T-cell (primary cell): ENCODE data around the gene USP7. TPM values are rescaled to one million over a fixed set of nuclear protein-coding genes. Genes with fewer than 3 reads are reported as not detected.

Experiments used
- ATAC-seq, 4 experiments: fragments of 200-7000 bp in 3 of 4; fragments of 150-1000 bp in 1 of 4; cut with Tn5 transposase; replicated peaks in 1 of 4; 1 replicate in 3 of 4; 2 replicates in 1 of 4; pipeline ENCODE4 v1.10.0; 2021; ENCODE audit warnings: moderate library complexity in 3 of 4, mild to moderate bottlenecking in 2 of 4, moderate number of reproducible peaks in 1 of 4
- CTCF ChIA-PET, 2 donors: fragments of 300-600 bp; sonication (Branson Sonifier 250); formaldehyde crosslinking; loops; one replicate each; lab custom pipeline; 2022; ENCODE audit warnings: antibody characterized with exemption in 2 of 2; lab: Charles Lee
- POLR2A ChIA-PET, 2 donors: fragments of 300-600 bp; sonication (Branson Sonifier 250); formaldehyde crosslinking; loops; one replicate each; lab custom pipeline; 2022; ENCODE audit warnings: antibody characterized with exemption in 2 of 2; lab: Charles Lee
- DNase-seq, 35 experiments: peaks; one replicate each; pipeline versions ENCODE4 v3.0.0 to v3.0.0-alpha.2; 2013 to 2023
- H3K27ac ChIP-seq: one replicate; pipeline ENCODE4 v1.5.1; 2013; ENCODE audit warnings: low read length
- H3K27me3 ChIP-seq, 2 experiments: replicated peaks in 1 of 2; 1 replicate in 1 of 2; 2 replicates in 1 of 2; pipeline versions ENCODE4 v1.6.1 to v1.7.0; 2013; ENCODE audit warnings: low read length in 1 of 2, mixed read lengths in 1 of 2; ENCODE audit not compliant: control insufficient read depth in 2 of 2, insufficient read depth in 2 of 2; ENCODE audit errors: extremely low read depth in 1 of 2
- H3K36me3 ChIP-seq, 2 donors: 1 replicate in 1 of 2; 2 replicates in 1 of 2; pipeline versions ENCODE4 v1.6.1 to v1.7.0; 2013; ENCODE audit warnings: low read length in 1 of 2; ENCODE audit not compliant: control insufficient read depth in 2 of 2, insufficient read depth in 1 of 2; ENCODE audit errors: extremely low read depth in 1 of 2
- H3K4me1 ChIP-seq, 2 experiments: 1 replicate in 1 of 2; 2 replicates in 1 of 2; pipeline versions ENCODE4 v1.6.1 to v1.7.0; 2013; ENCODE audit warnings: low read length in 2 of 2, mixed read lengths in 1 of 2; ENCODE audit not compliant: insufficient read depth in 2 of 2, control insufficient read depth in 1 of 2; ENCODE audit errors: extremely low read depth in 1 of 2
- H3K4me3 ChIP-seq, 2 donors: 1 replicate in 1 of 2; 2 replicates in 1 of 2; pipeline versions ENCODE4 v1.5.1 to v1.7.0; 2013; ENCODE audit warnings: mild to moderate bottlenecking in 2 of 2, low read length in 1 of 2, moderate library complexity in 1 of 2; ENCODE audit not compliant: control insufficient read depth in 1 of 2; ENCODE audit errors: extremely low read depth in 1 of 2
- H3K9me3 ChIP-seq: 2 replicates; pipeline ENCODE4 v1.7.0; 2013
- H3K27ac Mint-ChIP-seq, 2 donors: one replicate each; pipeline ENCODE4 v1.8.0; 2020 to 2021; ENCODE audit warnings: mild to moderate bottlenecking in 2 of 2, mixed read lengths in 2 of 2
- H3K27me3 Mint-ChIP-seq, 2 donors: one replicate each; pipeline ENCODE4 v1.8.0; 2021 to 2022; ENCODE audit warnings: mixed read lengths in 2 of 2
- H3K36me3 Mint-ChIP-seq: one replicate; pipeline ENCODE4 v1.8.0; 2021; ENCODE audit warnings: mixed read lengths
- H3K4me1 Mint-ChIP-seq, 3 donors: one replicate each; pipeline ENCODE4 v1.8.0; 2020 to 2022; ENCODE audit warnings: mixed read lengths in 3 of 3, mild to moderate bottlenecking in 1 of 3
- H3K4me3 Mint-ChIP-seq, 3 donors: one replicate each; pipeline ENCODE4 v1.8.0; 2020 to 2022; ENCODE audit warnings: mild to moderate bottlenecking in 3 of 3, mixed read lengths in 3 of 3, moderate library complexity in 3 of 3
- H3K9me3 Mint-ChIP-seq, 3 donors: one replicate each; pipeline ENCODE4 v1.8.0; 2020 to 2022; ENCODE audit warnings: mixed read lengths in 3 of 3
- WGBS: methylation state at CpG from one replicate; pipeline ENCODE4 v1.1.5; 2013; ENCODE audit warnings: missing lambda C conversion rate; ENCODE audit not compliant: insufficient coverage; 5-methylcytosine and 5-hydroxymethylcytosine counted together
- total RNA-seq, 35 experiments: library from RNA in 6 of 35; stranded (reverse) in 6 of 35; fragments of 120-200 nt in 1 of 35; gene quantifications; one replicate each; pipeline versions ENCODE4 v1.2.1 to v1.2.4 and lab custom pipeline; 2013 to 2026

Gene USP7
- total RNA-seq, 5 donors from 2014 or later (not counting 1 experiment from before 2014, with no cell fraction given): 159 to 261 (median 169) TPM

DNA sequence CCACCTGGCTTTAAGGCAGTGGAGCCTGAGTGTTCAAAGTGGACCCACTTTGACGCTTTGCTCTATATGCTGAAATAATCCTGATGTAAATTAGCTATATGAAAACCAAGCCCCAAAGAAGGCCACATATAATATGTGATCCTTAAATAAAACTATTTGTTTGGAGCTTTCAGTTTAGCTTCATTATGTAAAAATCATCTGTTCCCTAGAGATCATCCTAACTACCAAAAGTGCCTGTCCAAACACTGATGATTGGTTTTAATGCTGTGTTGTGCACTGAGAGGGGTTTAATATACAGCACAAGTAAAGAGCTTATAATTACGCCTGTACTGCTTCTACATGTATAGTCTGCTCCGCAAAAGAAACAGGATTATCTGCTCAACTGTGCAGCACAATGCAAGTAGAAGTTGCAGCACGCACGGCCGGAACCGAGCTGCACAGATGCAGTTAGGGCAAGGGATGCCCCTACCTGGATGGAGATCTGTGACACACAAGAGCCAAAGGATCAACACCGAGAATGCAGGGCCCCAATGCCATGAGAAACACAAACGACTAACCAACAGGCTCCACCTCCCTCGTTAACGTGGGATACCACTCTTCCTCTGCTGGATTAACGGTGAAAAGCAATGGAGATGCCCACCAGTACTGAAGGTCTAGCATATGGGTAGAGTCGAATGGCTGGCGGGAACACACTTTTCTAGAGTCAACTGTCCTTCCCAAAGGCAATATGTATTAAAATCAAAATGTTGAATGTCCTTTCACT lies 20.5 kb downstream of the USP7 start:
- Histone ChIP-seq H3K27me3 (no peaks in the 10 kb centered on the region), H3K27ac (no peak overlapping the region), H3K9me3 (no peaks in the 10 kb centered on the region), H3K4me1 (peaks cover 20 to 83% of the 10 kb centered on the region in 2 experiments), H3K36me3 (no peaks in the 10 kb centered on the region), H3K4me3 (no peak overlapping the region)
- Mint-ChIP-seq H3K27ac (peak overlapping the region in 1 of 2 donors; percentile 8), H3K27me3 (no peaks in the 10 kb centered on the region), H3K9me3 (no peaks in the 10 kb centered on the region), H3K36me3 (no peaks in the 10 kb centered on the region), H3K4me1 (peaks cover 96 to 99% (median 98%) of the 10 kb centered on the region in 3 donors), H3K4me3 (peak overlapping the region in 2 of 3 donors; percentile 2 to 65)
- DNase-seq: no peak
- POLR2A ChIA-PET: interaction anchor here in 1 of 2 donors (0.6 kb wide), 1 partner anchor 19 kb away, joined by 3 read pairs; no protein-coding TSS in a partner anchor
- no peak for ATAC-seq
- CTCF ChIA-PET: interaction anchor here (0.5 to 1.1 kb wide), 3 partner anchors 8 to 65 kb away, joined by 3 to 6 read pairs (median 3); no protein-coding TSS in a partner anchor
- 60% methylated on average over 1 of the region's 14 CpGs for WGBS

DNA sequence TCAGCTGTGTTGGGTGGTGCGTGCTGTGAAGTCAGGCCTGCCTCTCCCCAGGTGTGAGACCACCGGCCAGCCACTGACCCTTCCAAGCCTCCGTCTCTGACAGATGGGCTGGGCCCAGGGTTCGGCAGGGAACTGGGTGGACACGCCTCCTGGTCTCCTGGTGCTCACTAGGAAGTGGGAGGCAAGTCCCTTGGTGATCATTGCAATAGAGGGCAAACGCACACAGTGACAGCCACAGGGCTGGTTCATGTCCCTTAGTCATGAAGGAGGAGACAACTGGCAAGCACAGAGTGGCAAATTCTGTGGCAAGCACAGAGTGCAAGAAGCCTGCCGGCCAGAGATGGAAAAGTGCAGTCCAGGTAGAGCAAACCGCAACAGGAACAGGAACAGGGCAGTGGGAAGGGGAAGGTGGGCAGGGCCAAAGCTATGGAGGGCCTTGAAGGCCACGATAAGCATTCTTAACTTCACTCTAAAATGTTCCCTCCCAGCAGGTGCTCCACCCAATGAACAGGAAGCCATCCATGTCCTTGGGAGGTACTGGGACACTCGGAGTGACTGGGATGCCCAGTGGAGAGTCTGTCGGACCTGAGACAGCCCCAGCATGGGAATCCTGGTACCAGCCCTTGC lies 21.9 kb downstream of the USP7 start:
- H3K4me1 Mint-ChIP-seq: peaks cover 96 to 100% (median 97%) of the 10 kb centered on the region in 3 donors
- H3K27ac Mint-ChIP-seq: peak overlapping the region in 1 of 2 donors; percentile 43
- Histone ChIP-seq H3K27ac (no peak overlapping the region), H3K27me3 (no peaks in the 10 kb centered on the region), H3K9me3 (no peaks in the 10 kb centered on the region), H3K4me1 (peaks cover 27 to 84% of the 10 kb centered on the region in 2 experiments), H3K4me3 (no peak overlapping the region), H3K36me3 (no peaks in the 10 kb centered on the region)
- ChIA-PET CTCF (interaction anchor here in 1 of 2 donors (1.1 kb wide), 1 partner anchor 67 kb away, joined by 3 read pairs; no protein-coding TSS in a partner anchor), POLR2A (interaction anchor here in 1 of 2 donors (0.7 kb wide), 1 partner anchor 60 kb away, joined by 10 read pairs; no protein-coding TSS in a partner anchor)
- DNase-seq: no peak
- H3K4me3 Mint-ChIP-seq: peak overlapping the region in 1 of 3 donors; percentile 40
- no peak for ATAC-seq
- no peaks in the 10 kb centered on the region for H3K27me3 Mint-ChIP-seq
- whole genome bisulfite sequencing: 87% methylated on average over 7 of the region's 11 CpGs
- H3K9me3 Mint-ChIP-seq: no peaks in the 10 kb centered on the region
- H3K36me3 Mint-ChIP-seq: no peaks in the 10 kb centered on the region

DNA sequence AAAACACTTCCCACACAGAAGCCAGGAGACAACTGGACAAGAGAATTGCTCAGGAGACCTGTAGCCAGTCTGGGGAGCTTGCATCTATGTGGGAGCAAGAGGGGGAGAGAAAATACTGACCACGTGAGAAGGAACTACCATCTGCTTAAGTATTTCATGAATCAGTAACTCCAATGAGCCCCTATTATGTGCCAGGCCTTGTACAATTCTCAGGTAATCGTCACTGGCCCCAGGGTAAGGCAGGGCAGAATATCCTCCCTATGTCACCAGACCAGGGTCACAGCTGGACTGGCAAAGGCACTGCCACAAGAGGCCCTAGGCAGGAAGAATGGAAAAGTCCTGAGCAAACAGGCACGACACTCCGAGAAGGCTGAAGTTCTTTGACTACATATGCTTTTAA lies 25.9 kb downstream of the USP7 start:
- H3K9me3 Mint-ChIP-seq: no peaks in the 10 kb centered on the region
- no peak for ATAC-seq
- peaks cover 79 to 97% (median 95%) of the 10 kb centered on the region in 3 donors for H3K4me1 Mint-ChIP-seq

DNA sequence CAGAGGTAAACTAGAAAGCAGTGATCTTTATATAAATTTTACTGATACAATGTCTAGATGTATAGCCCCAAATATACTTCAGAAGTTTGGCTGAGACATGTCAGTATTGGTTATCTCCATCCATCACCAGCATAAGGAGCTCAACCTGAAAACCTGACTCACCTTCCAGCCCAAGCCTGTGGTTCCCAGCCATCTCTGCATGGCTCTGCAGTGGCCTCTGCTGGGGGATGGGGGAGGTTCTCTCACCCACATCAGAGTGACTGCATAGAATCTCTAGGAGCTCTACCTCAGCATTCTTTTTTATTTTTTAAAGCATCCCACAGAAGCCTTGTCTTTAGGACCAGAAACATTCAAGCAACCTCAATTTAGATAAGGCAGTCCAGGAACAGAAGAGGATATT lies 27.3 kb downstream of the USP7 start:
- H3K4me1 Mint-ChIP-seq: peaks cover 81 to 95% (median 93%) of the 10 kb centered on the region in 3 donors
- ATAC-seq: peak; percentile 95 to 98 (median 96)
- H3K4me3 Mint-ChIP-seq: peak overlapping the region in 2 of 3 donors; percentile 24 to 48
- DNase-seq: peak; percentile 36 to 77 (median 66)
- Histone ChIP-seq H3K36me3 (no peaks in the 10 kb centered on the region), H3K9me3 (no peaks in the 10 kb centered on the region), H3K27me3 (no peaks in the 10 kb centered on the region), H3K27ac (no peak overlapping the region), H3K4me3 (no peak overlapping the region), H3K4me1 (peaks cover 22 to 56% of the 10 kb centered on the region in 2 experiments)
- POLR2A ChIA-PET: no interaction called here
- H3K27me3 Mint-ChIP-seq: no peaks in the 10 kb centered on the region
- no peaks in the 10 kb centered on the region for H3K36me3 Mint-ChIP-seq
- CTCF ChIA-PET: interaction anchor here (0.5 to 3.3 kb wide), 23 partner anchors 8 to 267 kb away, joined by 3 to 38 read pairs (median 4); partner anchors contain the start of gene CARHSP1 (in 1 of the 2)
- peak overlapping the region in 1 of 2 donors; percentile 50 for H3K27ac Mint-ChIP-seq
- no peaks in the 10 kb centered on the region for H3K9me3 Mint-ChIP-seq

More for the DNA sequence above, 25.9 kb downstream of the USP7 start:
- peaks cover 25 to 64% of the 10 kb centered on the region in 2 experiments for H3K4me1 ChIP-seq
- Mint-ChIP-seq H3K27ac (no peak overlapping the region), H3K4me3 (peak overlapping the region in 1 of 3 donors; percentile 44), H3K27me3 (no peaks in the 10 kb centered on the region), H3K36me3 (no peaks in the 10 kb centered on the region)
- ChIA-PET POLR2A (no interaction called here), CTCF (interaction anchor here (0.5 to 1.1 kb wide), 2 partner anchors 12 to 21 kb away, joined by 3 to 5 read pairs; no protein-coding TSS in a partner anchor)
- no peaks in the 10 kb centered on the region for H3K9me3 ChIP-seq
- H3K4me3 ChIP-seq: no peak overlapping the region
- H3K36me3 ChIP-seq: no peaks in the 10 kb centered on the region
- H3K27ac ChIP-seq: no peak overlapping the region
- H3K27me3 ChIP-seq: no peaks in the 10 kb centered on the region
- no CpG with 5 or more reads among the region's 4 CpGs for WGBS
- no peak for DNase-seq

DNA sequence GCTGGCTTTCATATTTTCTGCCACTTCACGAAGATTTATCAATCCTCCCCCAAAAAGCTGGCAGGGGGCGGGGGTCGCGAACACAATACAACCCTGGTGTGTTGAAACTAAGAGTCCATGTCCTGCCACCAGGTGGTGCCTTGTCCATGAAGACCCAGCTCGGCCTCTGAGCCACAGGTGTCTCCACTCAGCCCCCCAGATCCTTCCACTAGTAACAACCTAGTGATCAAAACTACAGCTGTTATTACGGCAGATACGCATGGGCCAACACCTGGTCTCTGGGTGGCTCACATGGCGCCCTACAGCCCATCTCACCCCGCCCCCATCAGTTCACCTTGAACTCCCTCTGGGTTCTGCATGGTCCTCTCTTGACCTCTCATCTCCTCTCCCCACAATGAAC lies 27.7 kb downstream of the USP7 start:
- ChIA-PET CTCF (interaction anchor here (0.5 to 3.3 kb wide), 20 partner anchors 8 to 208 kb away, joined by 3 to 38 read pairs (median 3); partner anchors contain the start of gene CARHSP1 (in 1 of the 2)), POLR2A (no interaction called here)
- Histone ChIP-seq H3K27me3 (no peaks in the 10 kb centered on the region), H3K36me3 (no peaks in the 10 kb centered on the region), H3K4me3 (no peak overlapping the region), H3K9me3 (no peaks in the 10 kb centered on the region), H3K4me1 (peaks cover 22 to 52% of the 10 kb centered on the region in 2 experiments), H3K27ac (no peak overlapping the region)
- Mint-ChIP-seq H3K9me3 (no peaks in the 10 kb centered on the region), H3K4me3 (peak overlapping the region in 1 of 3 donors; percentile 48), H3K27me3 (no peaks in the 10 kb centered on the region), H3K27ac (peak overlapping the region in 1 of 2 donors; percentile 50), H3K4me1 (peaks cover 81 to 94% (median 93%) of the 10 kb centered on the region in 3 donors), H3K36me3 (no peaks in the 10 kb centered on the region)
- 73% methylated on average over 3 of the region's 9 CpGs for WGBS
- DNase-seq (peak in 10 of 35 experiments; percentile 10 to 41 (median 16)), ATAC-seq (peak in 2 of 4 experiments; percentile 5 to 7)

DNA sequence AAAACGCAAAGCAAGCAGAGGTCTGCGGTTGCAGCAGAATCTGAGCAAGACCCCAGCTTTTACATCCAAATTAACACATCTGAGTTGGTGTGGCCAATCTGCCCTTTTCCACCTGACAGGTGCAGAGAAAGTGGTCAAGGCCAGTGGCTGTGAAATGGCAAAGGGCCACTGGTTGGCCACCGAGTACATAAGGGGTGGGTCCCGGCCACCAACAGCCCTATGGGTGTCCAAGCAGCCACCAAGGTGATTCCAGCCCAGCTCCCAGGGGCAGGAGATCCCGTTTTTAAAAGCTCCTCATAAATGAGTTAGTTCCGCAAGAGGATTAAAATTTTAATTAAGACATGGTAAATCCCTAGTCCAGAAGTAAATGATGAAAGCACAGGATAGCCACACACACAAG lies 29.1 kb downstream of the USP7 start:
- Histone ChIP-seq H3K36me3 (peaks cover 0 to 7% of the 10 kb centered on the region in 2 donors), H3K27ac (no peak overlapping the region), H3K4me3 (no peak overlapping the region), H3K9me3 (no peaks in the 10 kb centered on the region), H3K4me1 (peaks cover 22 to 38% of the 10 kb centered on the region in 2 experiments), H3K27me3 (no peaks in the 10 kb centered on the region)
- Mint-ChIP-seq H3K4me3 (no peak overlapping the region), H3K4me1 (peaks cover 69 to 86% (median 82%) of the 10 kb centered on the region in 3 donors), H3K36me3 (peaks cover 4% of the 10 kb centered on the region), H3K9me3 (no peaks in the 10 kb centered on the region), H3K27ac (peak overlapping the region in 1 of 2 donors; percentile 10), H3K27me3 (no peaks in the 10 kb centered on the region)
- ATAC-seq: no peak
- no peak for DNase-seq
- ChIA-PET CTCF (interaction anchor here (0.6 to 3.3 kb wide), 4 partner anchors 8 to 69 kb away, joined by 3 to 38 read pairs (median 4); no protein-coding TSS in a partner anchor), POLR2A (interaction anchor here (0.6 kb wide), 2 partner anchors 12 to 34 kb away, joined by 4 read pairs; no protein-coding TSS in a partner anchor)
- 78% methylated on average over 4 of the region's 6 CpGs for WGBS
